DND-41 (cell line): ENCODE measurements around the gene KBTBD13.
"Not testable (repeated sequence)": the region's sequence is repeated elsewhere in the genome, so short reads cannot be mapped to it uniquely, and the experiment has no call there.

Experiments
- ATAC-seq: fragments of 200-7000 bp; cut with Tn5 transposase; 3 replicates; pipeline ENCODE4 v1.9.1; 2021; ENCODE audit warnings: low read depth; ENCODE audit not compliant: insufficient read depth
- DNase-seq: peaks from one replicate; pipeline ENCODE4 v3.0.0-alpha.2; 2020
- H2AFZ ChIP-seq: 2 replicates; pipeline ENCODE4 v1.6.0; 2012; ENCODE audit warnings: low read depth, low read length
- H3K27ac ChIP-seq: 2 replicates; pipeline ENCODE4 v1.5.1; 2012; ENCODE audit warnings: low read length, inconsistent platforms
- H3K27me3 ChIP-seq: fragments of 200-600 bp; sonication (generic); 2 replicates; pipeline ENCODE4 v1.6.0; 2012; ENCODE audit warnings: low read length, mild to moderate bottlenecking, inconsistent platforms; ENCODE audit not compliant: insufficient read depth, poor library complexity
- H3K36me3 ChIP-seq: 2 replicates; pipeline ENCODE4 v1.5.1; 2012; ENCODE audit warnings: low read length, inconsistent platforms; ENCODE audit not compliant: insufficient read depth
- H3K4me1 ChIP-seq: 2 replicates; pipeline ENCODE4 v1.5.1; 2012; ENCODE audit warnings: mild to moderate bottlenecking, low read length; ENCODE audit not compliant: insufficient read depth
- H3K4me2 ChIP-seq: 2 replicates; pipeline ENCODE4 v1.6.0; 2012; ENCODE audit warnings: mild to moderate bottlenecking, moderate library complexity, low read length, inconsistent platforms; ENCODE audit not compliant: insufficient read depth
- H3K4me3 ChIP-seq, 2 experiments: fragments of 200-600 bp in 1 of 2; shearing (Covaris generic) in 1 of 2; 2 replicates each; pipeline ENCODE4 v1.5.1; 2012 to 2016; ENCODE audit warnings: inconsistent platforms in 2 of 2, low read length in 2 of 2, mild to moderate bottlenecking in 2 of 2, low read depth in 1 of 2, moderate library complexity in 1 of 2
- H3K79me2 ChIP-seq: 2 replicates; pipeline ENCODE4 v1.6.0; 2012; ENCODE audit warnings: low read length, inconsistent platforms; ENCODE audit not compliant: insufficient read depth
- H3K9ac ChIP-seq: 2 replicates; pipeline ENCODE4 v1.6.0; 2012; ENCODE audit warnings: low read depth, mild to moderate bottlenecking, inconsistent platforms, low read length, moderate library complexity
- H3K9me3 ChIP-seq: 2 replicates; pipeline ENCODE4 v1.5.1; 2012; ENCODE audit warnings: low read length, moderate library complexity, mild to moderate bottlenecking, inconsistent platforms; ENCODE audit not compliant: insufficient read depth, severe bottlenecking
- H4K20me1 ChIP-seq: 2 replicates; pipeline ENCODE4 v1.6.0; 2012; ENCODE audit warnings: low read length; ENCODE audit not compliant: insufficient read depth
- CTCF ChIP-seq: IDR thresholded peaks from 2 replicates; pipeline ENCODE4 v1.5.1; 2012; ENCODE audit warnings: borderline replicate concordance, low read length, moderate library complexity, mild to moderate bottlenecking; ENCODE audit not compliant: poor library complexity, severe bottlenecking; ENCODE audit errors: extremely low read depth
- EZH2 ChIP-seq: IDR thresholded peaks from 3 replicates; pipeline ENCODE4 v1.6.1; 2012; ENCODE audit warnings: borderline replicate concordance, low read depth, mild to moderate bottlenecking, moderate library complexity, low read length, inconsistent platforms; ENCODE audit not compliant: severe bottlenecking

Gene KBTBD13

GRCh38 chr15:65096481-65097385, 20.2 kb downstream of the KBTBD13 start:
- Histone ChIP-seq H3K36me3 (peaks cover 25% of the 10 kb centered on the region), H3K27ac (no peak overlapping the region)

GRCh38 chr15:65097651-65098263, 21.2 kb downstream of the KBTBD13 start:
- Histone ChIP-seq H3K27me3 (no peaks in the 10 kb centered on the region), H3K4me3 (no peak overlapping the region), H3K36me3 (peaks cover 30% of the 10 kb centered on the region), H3K9me3 (no peaks in the 10 kb centered on the region), H3K4me2 (no peak overlapping the region), H3K4me1 (no peaks in the 10 kb centered on the region), H2AFZ (no peak overlapping the region), H3K79me2 (no peaks in the 10 kb centered on the region), H3K9ac (no peak overlapping the region), H3K27ac (no peak overlapping the region), H4K20me1 (no peaks in the 10 kb centered on the region)
- no peak for ATAC-seq
- TF ChIP-seq EZH2 (no peak), CTCF (no peak)
- DNase-seq, result no peak

More at GRCh38 chr15:65096481-65097385, 20.2 kb downstream of the KBTBD13 start:
- no peak overlapping the region for H3K9ac ChIP-seq
- H2AFZ ChIP-seq, result no peak overlapping the region
- DNase-seq (no peak), ATAC-seq (no peak)
- no peaks in the 10 kb centered on the region for H4K20me1 ChIP-seq
- H3K4me1 ChIP-seq, result no peaks in the 10 kb centered on the region
- no peaks in the 10 kb centered on the region for H3K79me2 ChIP-seq
- H3K27me3 ChIP-seq, result no peaks in the 10 kb centered on the region
- no peak overlapping the region for H3K4me3 ChIP-seq
- TF ChIP-seq EZH2 (no peak), CTCF (no peak)
- no peaks in the 10 kb centered on the region for H3K9me3 ChIP-seq
- no peak overlapping the region for H3K4me2 ChIP-seq

- Histone ChIP-seq H3K9ac (no peak overlapping the region), H3K27me3 (no peaks in the 10 kb centered on the region), H3K79me2 (no peaks in the 10 kb centered on the region), H3K27ac (no peak overlapping the region), H3K9me3 (no peaks in the 10 kb centered on the region), H3K4me1 (no peaks in the 10 kb centered on the region), H4K20me1 (no peaks in the 10 kb centered on the region), H3K36me3 (peaks cover 35% of the 10 kb centered on the region), H3K4me2 (no peak overlapping the region), H2AFZ (no peak overlapping the region), H3K4me3 (no peak overlapping the region)
- DNase-seq, result no peak
- ATAC-seq, result no peak
- TF ChIP-seq EZH2, result no peak
- TF ChIP-seq CTCF, result no peak
Observed at GRCh38 chr15:65099336-65099735, 22.8 kb downstream of the KBTBD13 start.

GRCh38 chr15:65099801-65100200, 23.3 kb downstream of the KBTBD13 start:
- H3K9ac ChIP-seq, H3K79me2 ChIP-seq, H3K4me1 ChIP-seq, H3K4me2 ChIP-seq, H3K27me3 ChIP-seq, H4K20me1 ChIP-seq, DNase-seq, H3K4me3 ChIP-seq, H2AFZ ChIP-seq, H3K27ac ChIP-seq, ATAC-seq, H3K9me3 ChIP-seq: not testable (repeated sequence)
- peaks cover 35% of the 10 kb centered on the region for H3K36me3 ChIP-seq
